Astrocyte of the hippocampus (primary cell): Measurements from ENCODE around the gene COL12A1.

Experiments
- DNase-seq: peaks from one replicate; pipeline ENCODE4 v3.0.0; 2011; ENCODE audit warnings: low read depth, low spot score

COL12A1 gene

GRCh38 chr6:75102301-75102700, 103.6 kb downstream of the COL12A1 start:
- DNase-seq = no peak

GRCh38 chr6:75101896-75102295, 104.0 kb downstream of the COL12A1 start:
- DNase-seq = peak; percentile 43

GRCh38 chr6:75098709-75099108, 107.1 kb downstream of the COL12A1 start:
- peak; percentile 94 for DNase-seq

GRCh38 chr6:75096966-75097365, 108.9 kb downstream of the COL12A1 start:
- no peak for DNase-seq

- DNase-seq = peak; percentile 73
Observed at GRCh38 chr6:75094614-75095200, 111.1 kb downstream of the COL12A1 start.

GRCh38 chr6:75091467-75092190, 114.2 kb downstream of the COL12A1 start:
- DNase-seq = no peak

- DNase-seq = no peak
Observed at GRCh38 chr6:75090576-75090975, 115.3 kb downstream of the COL12A1 start.

- no peak for DNase-seq
Observed at GRCh38 chr6:75089921-75090320, 115.9 kb downstream of the COL12A1 start.

GRCh38 chr6:75089151-75089897, 116.5 kb downstream of the COL12A1 start:
- DNase-seq = no peak

- DNase-seq = no peak
Observed at GRCh38 chr6:75085931-75086635, 119.8 kb downstream of the COL12A1 start.

- DNase-seq = peak; percentile 62
Observed at GRCh38 chr6:75084872-75085381, 120.9 kb downstream of the COL12A1 start.

- no peak for DNase-seq
Observed at GRCh38 chr6:75084018-75084417, 121.8 kb downstream of the COL12A1 start.

- no peak for DNase-seq
Observed at GRCh38 chr6:75081921-75082320, 123.9 kb downstream of the COL12A1 start.

- DNase-seq = no peak
Observed at GRCh38 chr6:75081047-75081446, 124.8 kb downstream of the COL12A1 start.

GRCh38 chr6:75079589-75079988, 126.3 kb downstream of the COL12A1 start:
- peak; percentile 16 for DNase-seq

- DNase-seq = no peak
Observed at GRCh38 chr6:75077701-75078100, 128.2 kb downstream of the COL12A1 start.

- no peak for DNase-seq
Observed at GRCh38 chr6:75076009-75076408, 129.8 kb downstream of the COL12A1 start.

GRCh38 chr6:75070244-75070643, 135.6 kb downstream of the COL12A1 start:
- DNase-seq = no peak

- peak; percentile 12 for DNase-seq
Observed at GRCh38 chr6:75065523-75065922, 140.3 kb downstream of the COL12A1 start.

GRCh38 chr6:75052491-75052890, 153.4 kb downstream of the COL12A1 start:
- DNase-seq = no peak

GRCh38 chr6:75049308-75049707, 156.5 kb downstream of the COL12A1 start:
- no peak for DNase-seq

- DNase-seq = peak; percentile 2
Observed at GRCh38 chr6:75044846-75045245, 161.0 kb downstream of the COL12A1 start.
